Keratinocyte (primary cell): Measurements from ENCODE around the gene GBP7. TPM values are rescaled to one million over a fixed set of nuclear protein-coding genes. Genes with fewer than 3 reads are reported as not detected.

ENCODE experiments used
- DNase-seq: peaks from one replicate; pipeline ENCODE4 v3.0.0-alpha.2; 2011; ENCODE audit warnings: low read depth, missing footprints, low spot score
- FAIRE-seq: peaks from 2 replicates; lab custom pipeline; 2011; peaks lifted over from hg19 to GRCh38; lab: Jason Lieb, UNC
- H2AFZ ChIP-seq: 2 replicates; pipeline ENCODE4 v1.6.0; 2012; ENCODE audit warnings: low read length, control low read depth, inconsistent platforms; ENCODE audit not compliant: control insufficient read depth
- H3K27ac ChIP-seq: 2 replicates; pipeline ENCODE4 v1.5.1; 2011; ENCODE audit warnings: low read length; ENCODE audit not compliant: control insufficient read depth, insufficient read depth
- H3K27me3 ChIP-seq: 3 replicates; pipeline ENCODE4 v1.6.0; 2011; ENCODE audit warnings: low read length; ENCODE audit not compliant: control insufficient read depth, insufficient read depth; ENCODE audit errors: extremely low read depth
- H3K36me3 ChIP-seq, 2 experiments: 2 replicates in 1 of 2; 3 replicates in 1 of 2; pipeline ENCODE4 v1.5.1; 2011; ENCODE audit warnings: low read length in 2 of 2, mild to moderate bottlenecking in 1 of 2; ENCODE audit not compliant: control insufficient read depth in 2 of 2, insufficient read depth in 2 of 2; ENCODE audit errors: extremely low read depth in 1 of 2
- H3K4me1 ChIP-seq: 3 replicates; pipeline ENCODE4 v1.5.1; 2011; ENCODE audit warnings: low read length; ENCODE audit not compliant: control insufficient read depth, insufficient read depth; ENCODE audit errors: extremely low read depth
- H3K4me2 ChIP-seq: 3 replicates; pipeline ENCODE4 v1.6.0; 2011; ENCODE audit warnings: low read depth, low read length; ENCODE audit not compliant: control insufficient read depth, insufficient read depth; ENCODE audit errors: extremely low read depth
- H3K4me3 ChIP-seq, 3 experiments: fragments of 200-600 bp in 1 of 3; sonication (generic) in 1 of 3; 2 replicates in 2 of 3; 3 replicates in 1 of 3; pipeline ENCODE4 v1.5.1; 2011 to 2016; ENCODE audit warnings: low read length in 3 of 3, mild to moderate bottlenecking in 3 of 3, control low read depth in 2 of 3, inconsistent platforms in 1 of 3, low read depth in 1 of 3, mixed read lengths in 1 of 3, mixed run types in 1 of 3, moderate library complexity in 1 of 3; ENCODE audit not compliant: control insufficient read depth in 2 of 3, insufficient read depth in 2 of 3; ENCODE audit errors: extremely low read depth in 1 of 3
- H3K79me2 ChIP-seq: 2 replicates; pipeline ENCODE4 v1.6.0; 2012; ENCODE audit warnings: low read length; ENCODE audit not compliant: control insufficient read depth, insufficient read depth
- H3K9ac ChIP-seq: 3 replicates; pipeline ENCODE4 v1.6.0; 2011; ENCODE audit warnings: low read length; ENCODE audit not compliant: control insufficient read depth, insufficient read depth; ENCODE audit errors: extremely low read depth
- H3K9me1 ChIP-seq: 3 replicates; pipeline ENCODE4 v1.6.0; 2011; ENCODE audit warnings: low read length; ENCODE audit not compliant: control insufficient read depth, insufficient read depth; ENCODE audit errors: extremely low read depth
- H3K9me3 ChIP-seq: 2 replicates; pipeline ENCODE4 v1.5.1; 2012; ENCODE audit warnings: low read depth, low read length; ENCODE audit not compliant: control insufficient read depth
- H4K20me1 ChIP-seq: 3 replicates; pipeline ENCODE4 v1.6.0; 2011; ENCODE audit warnings: low read length; ENCODE audit not compliant: control insufficient read depth, insufficient read depth; ENCODE audit errors: extremely low read depth
- CTCF ChIP-seq, 3 experiments: IDR thresholded peaks in 1 of 3; conservative IDR thresholded peaks in 1 of 3; optimal IDR thresholded peaks in 1 of 3; 2 replicates in 2 of 3; 3 replicates in 1 of 3; pipeline versions ENCODE3 to v1.5.1; 2011; ENCODE audit warnings: low read length in 3 of 3, mild to moderate bottlenecking in 3 of 3, moderate library complexity in 2 of 3, control low read depth in 1 of 3, inconsistent platforms in 1 of 3; ENCODE audit not compliant: insufficient read depth in 2 of 3; ENCODE audit errors: extremely low read depth in 1 of 3
- EZH2 ChIP-seq: IDR thresholded peaks from one replicate; pipeline ENCODE4 v1.6.1; 2012; ENCODE audit warnings: inconsistent platforms, mild to moderate bottlenecking, low read length, moderate library complexity
- dilution Hi-C: fragments of 300-500 bp; cut with MboI; formaldehyde crosslinking; loops from one replicate; pipeline ENCODE4 v1.7.0; 2020; ENCODE audit warnings: low sequenced_read_pairs; ENCODE audit not compliant: extremely low pct_ligation_motif_present
- polyA plus RNA-seq, 5 experiments: library from polyadenylated mRNA; depleted of rRNA in 3 of 5; stranded (reverse) in 3 of 5; stranded (forward) in 1 of 5; unstranded in 1 of 5; fragments of >200 nt; gene quantifications; 1 replicate in 1 of 5; 2 replicates in 3 of 5; 3 replicates in 1 of 5; pipeline versions ENCODE4 v1.2.1 to v1.2.3, GENCODE V29; 2011 to 2012; ENCODE audit warnings: missing spikeins in 2 of 5, low read depth in 1 of 5, low replicate concordance in 1 of 5

The GBP7 gene
- polyA plus RNA-seq, 1 donor (not counting 4 experiments of a cell fraction or from before 2014, with no cell fraction given) = not detected

GRCh38 chr1:89171067-89171438 is 4.8 kb downstream of the GBP7 start:
- no peak overlapping the region for H3K9ac ChIP-seq
- H3K4me2 ChIP-seq = no peak overlapping the region
- no peaks in the 10 kb centered on the region for H3K27me3 ChIP-seq
- H3K9me3 ChIP-seq = no peaks in the 10 kb centered on the region
- DNase-seq = no peak
- dilution Hi-C loops = no loop called here
- no peak for FAIRE-seq
- H3K4me3 ChIP-seq = no peak overlapping the region
- H3K4me1 ChIP-seq = no peaks in the 10 kb centered on the region
- no peaks in the 10 kb centered on the region for H3K36me3 ChIP-seq
- H2AFZ ChIP-seq = no peak overlapping the region
- no peak overlapping the region for H3K27ac ChIP-seq
- no peaks in the 10 kb centered on the region for H3K9me1 ChIP-seq
- TF ChIP-seq CTCF (optimal IDR thresholded peaks at IDR 0.05 in 1 of 3, IDR thresholded peaks at IDR 0.05 in 1 of 3, conservative IDR thresholded peaks at IDR 0.05 in 1 of 3; ENCODE audit: extremely low read depth in 1 of 3, insufficient read depth in 2 of 3, low read length in 3 of 3) = no peak
- TF ChIP-seq EZH2 = no peak
- no peaks in the 10 kb centered on the region for H4K20me1 ChIP-seq
- H3K79me2 ChIP-seq = no peaks in the 10 kb centered on the region

GRCh38 chr1:89170170-89171066 is 5.4 kb downstream of the GBP7 start:
- Histone ChIP-seq H3K4me2 (no peak overlapping the region), H2AFZ (no peak overlapping the region), H3K9me3 (no peaks in the 10 kb centered on the region), H3K9ac (no peak overlapping the region), H4K20me1 (no peaks in the 10 kb centered on the region), H3K79me2 (no peaks in the 10 kb centered on the region), H3K27me3 (no peaks in the 10 kb centered on the region), H3K4me1 (no peaks in the 10 kb centered on the region), H3K27ac (no peak overlapping the region), H3K9me1 (no peaks in the 10 kb centered on the region), H3K4me3 (no peak overlapping the region), H3K36me3 (no peaks in the 10 kb centered on the region)
- dilution Hi-C loops = no loop called here
- TF ChIP-seq CTCF (optimal IDR thresholded peaks at IDR 0.05 in 1 of 3, IDR thresholded peaks at IDR 0.05 in 1 of 3, conservative IDR thresholded peaks at IDR 0.05 in 1 of 3; ENCODE audit: extremely low read depth in 1 of 3, insufficient read depth in 2 of 3, low read length in 3 of 3) (no peak), EZH2 (no peak)
- FAIRE-seq (no peak), DNase-seq (no peak)
